Astrocyte (in vitro differentiated cells and primary cell): ENCODE measurements around the gene ZMAT3. TPM values are rescaled to one million over a fixed set of nuclear protein-coding genes. Genes with fewer than 3 reads are reported as not detected.

Experiments
- DNase-seq: peaks from one replicate; pipeline ENCODE4 v3.0.0-alpha.2; 2010; ENCODE audit warnings: low read depth
- FAIRE-seq: peaks from 2 replicates; lab custom pipeline; 2011; peaks lifted over from hg19 to GRCh38; lab: Jason Lieb, UNC
- H2AFZ ChIP-seq: 2 replicates; pipeline ENCODE4 v1.6.0; 2012; ENCODE audit warnings: low read depth, low read length, inconsistent platforms
- H3K27ac ChIP-seq: 2 replicates; pipeline ENCODE4 v1.5.1; 2011; ENCODE audit warnings: low read depth, low read length, inconsistent platforms
- H3K27me3 ChIP-seq: 2 replicates; pipeline ENCODE4 v1.6.0; 2011; ENCODE audit warnings: low read length, inconsistent platforms; ENCODE audit not compliant: insufficient read depth
- H3K36me3 ChIP-seq: 2 replicates; pipeline ENCODE4 v1.5.1; 2011; ENCODE audit warnings: low read length, inconsistent platforms; ENCODE audit not compliant: insufficient read depth
- H3K4me1 ChIP-seq: 2 replicates; pipeline ENCODE4 v1.5.1; 2011; ENCODE audit warnings: low read length, inconsistent platforms; ENCODE audit not compliant: insufficient read depth
- H3K4me2 ChIP-seq: 2 replicates; pipeline ENCODE4 v1.6.0; 2012; ENCODE audit warnings: low read length, inconsistent platforms
- H3K4me3 ChIP-seq: 2 replicates; pipeline ENCODE4 v1.5.1; 2011; ENCODE audit warnings: low read depth, mild to moderate bottlenecking, low read length, inconsistent platforms; ENCODE audit not compliant: insufficient read depth
- H3K79me2 ChIP-seq: 2 replicates; pipeline ENCODE4 v1.6.0; 2012; ENCODE audit warnings: mild to moderate bottlenecking, low read length, inconsistent platforms; ENCODE audit not compliant: insufficient read depth
- H3K9ac ChIP-seq: 2 replicates; pipeline ENCODE4 v1.6.0; 2012; ENCODE audit warnings: mild to moderate bottlenecking, low read length, inconsistent platforms
- H3K9me3 ChIP-seq: 2 replicates; pipeline ENCODE4 v1.5.1; 2012; ENCODE audit warnings: low read depth, mild to moderate bottlenecking, low read length, inconsistent platforms; ENCODE audit not compliant: insufficient read depth
- H4K20me1 ChIP-seq: 2 replicates; pipeline ENCODE4 v1.6.0; 2012; ENCODE audit warnings: low read length, inconsistent platforms; ENCODE audit not compliant: insufficient read depth
- H3K27ac Mint-ChIP-seq: one replicate; pipeline ENCODE4 v1.8.0; 2021; ENCODE audit warnings: mild to moderate bottlenecking, mixed read lengths; ENCODE audit not compliant: unreplicated experiment
- H3K27me3 Mint-ChIP-seq: one replicate; pipeline ENCODE4 v1.8.0; 2021; ENCODE audit warnings: low read depth, mixed read lengths; ENCODE audit not compliant: unreplicated experiment
- H3K36me3 Mint-ChIP-seq: one replicate; pipeline ENCODE4 v1.8.0; 2021; ENCODE audit warnings: low read depth, mixed read lengths; ENCODE audit not compliant: unreplicated experiment
- H3K4me1 Mint-ChIP-seq: one replicate; pipeline ENCODE4 v1.8.0; 2021; ENCODE audit warnings: low read depth, mixed read lengths; ENCODE audit not compliant: unreplicated experiment
- H3K4me3 Mint-ChIP-seq: one replicate; pipeline ENCODE4 v1.8.0; 2021; ENCODE audit warnings: mild to moderate bottlenecking, moderate library complexity, mixed read lengths; ENCODE audit not compliant: unreplicated experiment
- H3K9me3 Mint-ChIP-seq: one replicate; pipeline ENCODE4 v1.8.0; 2021; ENCODE audit warnings: mild to moderate bottlenecking, mixed read lengths; ENCODE audit not compliant: unreplicated experiment
- CTCF ChIP-seq: IDR thresholded peaks from 2 replicates; pipeline ENCODE4 v1.5.1; 2011; ENCODE audit warnings: low read depth, mild to moderate bottlenecking, inconsistent platforms, low read length, moderate library complexity; ENCODE audit not compliant: insufficient read depth
- EZH2 ChIP-seq: IDR thresholded peaks from 2 replicates; pipeline ENCODE4 v1.6.1; 2012; ENCODE audit warnings: mild to moderate bottlenecking, low read length, inconsistent platforms; ENCODE audit not compliant: insufficient read depth
- total RNA-seq: library from RNA; stranded (reverse); gene quantifications from 2 replicates; pipeline ENCODE4 v1.2.1, GENCODE V29; 2021

Gene ZMAT3
- total RNA-seq, 1 donor from 2014 or later: 89.6 TPM

GRCh38 chr3:179067839-179068238 lies 3.8 kb downstream of the ZMAT3 start:
- peaks cover 24% of the 10 kb centered on the region for H3K4me1 Mint-ChIP-seq
- peak overlapping the region; percentile 32 for H3K4me2 ChIP-seq

GRCh38 chr3:179067291-179067690 lies 4.3 kb downstream of the ZMAT3 start:
- Histone ChIP-seq H3K79me2 (peaks cover 84% of the 10 kb centered on the region), H3K27ac (no peak overlapping the region), H3K4me1 (peaks cover 5% of the 10 kb centered on the region), H2AFZ (no peak overlapping the region), H4K20me1 (peaks cover 45% of the 10 kb centered on the region), H3K4me3 (no peak overlapping the region), H3K4me2 (peak overlapping the region; percentile 32), H3K36me3 (peaks cover 27% of the 10 kb centered on the region), H3K27me3 (no peaks in the 10 kb centered on the region), H3K9me3 (no peaks in the 10 kb centered on the region), H3K9ac (no peak overlapping the region)
- Mint-ChIP-seq H3K36me3 (peaks cover 23% of the 10 kb centered on the region), H3K4me1 (peaks cover 25% of the 10 kb centered on the region), H3K27ac (no peak overlapping the region), H3K27me3 (no peaks in the 10 kb centered on the region), H3K9me3 (no peaks in the 10 kb centered on the region), H3K4me3 (no peak overlapping the region)
- no peak for DNase-seq
- TF ChIP-seq EZH2: no peak
- no peak for TF ChIP-seq CTCF
- FAIRE-seq: no peak

More at GRCh38 chr3:179067839-179068238, 3.8 kb downstream of the ZMAT3 start:
- peak overlapping the region; percentile 12 for H3K4me3 ChIP-seq
- H4K20me1 ChIP-seq: peaks cover 40% of the 10 kb centered on the region
- H3K36me3 ChIP-seq: peaks cover 24% of the 10 kb centered on the region
- TF ChIP-seq EZH2 (no peak), CTCF (no peak)
- Mint-ChIP-seq H3K9me3 (no peaks in the 10 kb centered on the region), H3K36me3 (peaks cover 21% of the 10 kb centered on the region), H3K27ac (no peak overlapping the region), H3K4me3 (peak overlapping the region; percentile 58), H3K27me3 (no peaks in the 10 kb centered on the region)
- H3K4me1 ChIP-seq: peaks cover 5% of the 10 kb centered on the region
- no peak for FAIRE-seq
- H3K9me3 ChIP-seq: no peaks in the 10 kb centered on the region
- H3K9ac ChIP-seq: no peak overlapping the region
- DNase-seq: no peak
- no peak overlapping the region for H2AFZ ChIP-seq
- no peak overlapping the region for H3K27ac ChIP-seq
- no peaks in the 10 kb centered on the region for H3K27me3 ChIP-seq
- H3K79me2 ChIP-seq: peaks cover 79% of the 10 kb centered on the region

GRCh38 chr3:179063945-179064560 lies 7.6 kb downstream of the ZMAT3 start:
- Mint-ChIP-seq H3K4me3 (no peak overlapping the region), H3K9me3 (no peaks in the 10 kb centered on the region), H3K27me3 (no peaks in the 10 kb centered on the region), H3K4me1 (peaks cover 26% of the 10 kb centered on the region), H3K36me3 (peaks cover 30% of the 10 kb centered on the region), H3K27ac (no peak overlapping the region)
- Histone ChIP-seq H3K27me3 (no peaks in the 10 kb centered on the region), H3K79me2 (peaks cover 93% of the 10 kb centered on the region), H3K36me3 (peaks cover 27% of the 10 kb centered on the region), H3K4me2 (no peak overlapping the region), H3K27ac (no peak overlapping the region), H3K9ac (no peak overlapping the region), H3K9me3 (no peaks in the 10 kb centered on the region), H3K4me1 (no peaks in the 10 kb centered on the region), H2AFZ (no peak overlapping the region), H3K4me3 (no peak overlapping the region), H4K20me1 (peaks cover 76% of the 10 kb centered on the region)
- TF ChIP-seq CTCF: no peak
- DNase-seq (peak; percentile 53), FAIRE-seq (no peak)
